T-helper 1 cell treated with Interleukin-12 subunit alpha and Interleukin-12 subunit beta and Interleukin-4 antibody, amounts not matched to agents 30 μg/mL and 1 μg/mL, for 36 hours (primary cell): Measurements from ENCODE around the gene MTRR.
A peak's percentile ranks its signal among the peaks of the same experiment; 100 is the strongest.

Experiments used
- H3K27ac Mint-ChIP-seq: one replicate; pipeline ENCODE4 v1.8.0; 2021; ENCODE audit warnings: mild to moderate bottlenecking, mixed read lengths
- H3K27me3 Mint-ChIP-seq: one replicate; pipeline ENCODE4 v1.8.0; 2021; ENCODE audit warnings: low read depth, mixed read lengths
- H3K36me3 Mint-ChIP-seq: one replicate; pipeline ENCODE4 v1.8.0; 2021; ENCODE audit warnings: low read depth, mixed read lengths
- H3K4me1 Mint-ChIP-seq: one replicate; pipeline ENCODE4 v1.8.0; 2021; ENCODE audit warnings: low read depth, mixed read lengths
- H3K4me3 Mint-ChIP-seq: one replicate; pipeline ENCODE4 v1.8.0; 2021; ENCODE audit warnings: mild to moderate bottlenecking, moderate library complexity, mixed read lengths
- H3K9me3 Mint-ChIP-seq: one replicate; pipeline ENCODE4 v1.8.0; 2021; ENCODE audit warnings: mixed read lengths

MTRR gene

GRCh38 chr5:7872517-7873130 lies 3.7 kb downstream of the MTRR start:
- peak overlapping the region; percentile 50 for H3K4me3 Mint-ChIP-seq
- peak overlapping the region; percentile 31 for H3K27ac Mint-ChIP-seq
- H3K27me3 Mint-ChIP-seq, result no peaks in the 10 kb centered on the region
- H3K36me3 Mint-ChIP-seq, result peaks cover 37% of the 10 kb centered on the region
- H3K9me3 Mint-ChIP-seq, result no peaks in the 10 kb centered on the region
- H3K4me1 Mint-ChIP-seq, result peaks cover 48% of the 10 kb centered on the region

- H3K9me3 Mint-ChIP-seq, result no peaks in the 10 kb centered on the region
- peak overlapping the region; percentile 31 for H3K27ac Mint-ChIP-seq
- peaks cover 54% of the 10 kb centered on the region for H3K4me1 Mint-ChIP-seq
- no peaks in the 10 kb centered on the region for H3K27me3 Mint-ChIP-seq
- H3K4me3 Mint-ChIP-seq, result peak overlapping the region; percentile 50
- H3K36me3 Mint-ChIP-seq, result peaks cover 43% of the 10 kb centered on the region
Observed at GRCh38 chr5:7873216-7873615, 4.3 kb downstream of the MTRR start.

- no peaks in the 10 kb centered on the region for H3K9me3 Mint-ChIP-seq
- H3K4me3 Mint-ChIP-seq, result no peak overlapping the region
- H3K4me1 Mint-ChIP-seq, result peaks cover 63% of the 10 kb centered on the region
- no peak overlapping the region for H3K27ac Mint-ChIP-seq
- H3K27me3 Mint-ChIP-seq, result no peaks in the 10 kb centered on the region
- H3K36me3 Mint-ChIP-seq, result peaks cover 47% of the 10 kb centered on the region
Observed at GRCh38 chr5:7874639-7875038, 5.7 kb downstream of the MTRR start.

- Mint-ChIP-seq H3K27ac (no peak overlapping the region), H3K36me3 (peaks cover 47% of the 10 kb centered on the region), H3K27me3 (no peaks in the 10 kb centered on the region), H3K4me1 (peaks cover 60% of the 10 kb centered on the region), H3K4me3 (no peak overlapping the region), H3K9me3 (no peaks in the 10 kb centered on the region)
Observed at GRCh38 chr5:7875151-7875550, 6.2 kb downstream of the MTRR start.

- H3K36me3 Mint-ChIP-seq, result peaks cover 57% of the 10 kb centered on the region
- H3K27ac Mint-ChIP-seq, result no peak overlapping the region
- H3K4me1 Mint-ChIP-seq, result peaks cover 44% of the 10 kb centered on the region
- H3K4me3 Mint-ChIP-seq, result no peak overlapping the region
- H3K27me3 Mint-ChIP-seq, result no peaks in the 10 kb centered on the region
- no peaks in the 10 kb centered on the region for H3K9me3 Mint-ChIP-seq
Observed at GRCh38 chr5:7876867-7877266, 7.9 kb downstream of the MTRR start.

- no peak overlapping the region for H3K4me3 Mint-ChIP-seq
Observed at GRCh38 chr5:7877851-7878250, 8.9 kb downstream of the MTRR start.

GRCh38 chr5:7878381-7878873 lies 9.5 kb downstream of the MTRR start:
- no peaks in the 10 kb centered on the region for H3K9me3 Mint-ChIP-seq
- H3K4me3 Mint-ChIP-seq, result no peak overlapping the region
- H3K36me3 Mint-ChIP-seq, result peaks cover 59% of the 10 kb centered on the region
- H3K4me1 Mint-ChIP-seq, result peaks cover 32% of the 10 kb centered on the region
- peak overlapping the region; percentile 68 for H3K27ac Mint-ChIP-seq
- no peaks in the 10 kb centered on the region for H3K27me3 Mint-ChIP-seq

More at GRCh38 chr5:7877851-7878250, 8.9 kb downstream of the MTRR start:
- H3K27me3 Mint-ChIP-seq, result no peaks in the 10 kb centered on the region
- H3K27ac Mint-ChIP-seq, result no peak overlapping the region
- H3K36me3 Mint-ChIP-seq, result peaks cover 57% of the 10 kb centered on the region
- H3K4me1 Mint-ChIP-seq, result peaks cover 36% of the 10 kb centered on the region
- H3K9me3 Mint-ChIP-seq, result no peaks in the 10 kb centered on the region

- Mint-ChIP-seq H3K27ac (no peak overlapping the region), H3K9me3 (no peaks in the 10 kb centered on the region), H3K36me3 (peaks cover 56% of the 10 kb centered on the region), H3K4me1 (peaks cover 23% of the 10 kb centered on the region), H3K4me3 (no peak overlapping the region), H3K27me3 (no peaks in the 10 kb centered on the region)
Observed at GRCh38 chr5:7881091-7881490, 12.1 kb downstream of the MTRR start.

- no peaks in the 10 kb centered on the region for H3K27me3 Mint-ChIP-seq
- no peak overlapping the region for H3K4me3 Mint-ChIP-seq
- no peak overlapping the region for H3K27ac Mint-ChIP-seq
- H3K4me1 Mint-ChIP-seq, result peaks cover 16% of the 10 kb centered on the region
- peaks cover 54% of the 10 kb centered on the region for H3K36me3 Mint-ChIP-seq
- H3K9me3 Mint-ChIP-seq, result no peaks in the 10 kb centered on the region
Observed at GRCh38 chr5:7881816-7882215, 12.9 kb downstream of the MTRR start.

- H3K27me3 Mint-ChIP-seq, result no peaks in the 10 kb centered on the region
- H3K4me3 Mint-ChIP-seq, result no peak overlapping the region
- H3K36me3 Mint-ChIP-seq, result peaks cover 55% of the 10 kb centered on the region
- no peaks in the 10 kb centered on the region for H3K9me3 Mint-ChIP-seq
- H3K4me1 Mint-ChIP-seq, result peaks cover 15% of the 10 kb centered on the region
- H3K27ac Mint-ChIP-seq, result no peak overlapping the region
Observed at GRCh38 chr5:7882926-7883325, 14.0 kb downstream of the MTRR start.

- H3K4me1 Mint-ChIP-seq, result peaks cover 3% of the 10 kb centered on the region
- H3K9me3 Mint-ChIP-seq, result no peaks in the 10 kb centered on the region
- H3K4me3 Mint-ChIP-seq, result no peak overlapping the region
- H3K36me3 Mint-ChIP-seq, result peaks cover 55% of the 10 kb centered on the region
- H3K27ac Mint-ChIP-seq, result no peak overlapping the region
- H3K27me3 Mint-ChIP-seq, result no peaks in the 10 kb centered on the region
Observed at GRCh38 chr5:7884491-7885267, 15.7 kb downstream of the MTRR start.

- Mint-ChIP-seq H3K4me1 (peaks cover 3% of the 10 kb centered on the region), H3K4me3 (no peak overlapping the region), H3K27me3 (no peaks in the 10 kb centered on the region), H3K27ac (no peak overlapping the region), H3K36me3 (peaks cover 44% of the 10 kb centered on the region), H3K9me3 (no peaks in the 10 kb centered on the region)
Observed at GRCh38 chr5:7886849-7887475, 18.0 kb downstream of the MTRR start.

- Mint-ChIP-seq H3K36me3 (peaks cover 48% of the 10 kb centered on the region), H3K27me3 (no peaks in the 10 kb centered on the region), H3K9me3 (no peaks in the 10 kb centered on the region), H3K4me3 (no peak overlapping the region), H3K4me1 (peaks cover 7% of the 10 kb centered on the region), H3K27ac (no peak overlapping the region)
Observed at GRCh38 chr5:7888901-7889300, 20.0 kb downstream of the MTRR start.

GRCh38 chr5:7894439-7894838 lies 25.5 kb downstream of the MTRR start:
- Mint-ChIP-seq H3K27ac (peak overlapping the region; percentile 41), H3K4me3 (no peak overlapping the region), H3K27me3 (no peaks in the 10 kb centered on the region), H3K9me3 (no peaks in the 10 kb centered on the region), H3K36me3 (peaks cover 60% of the 10 kb centered on the region), H3K4me1 (peaks cover 12% of the 10 kb centered on the region)

- Mint-ChIP-seq H3K36me3 (peaks cover 62% of the 10 kb centered on the region), H3K4me3 (no peak overlapping the region), H3K27me3 (no peaks in the 10 kb centered on the region), H3K9me3 (no peaks in the 10 kb centered on the region), H3K27ac (peak overlapping the region; percentile 41), H3K4me1 (peaks cover 12% of the 10 kb centered on the region)
Observed at GRCh38 chr5:7894860-7895259, 25.9 kb downstream of the MTRR start.
